ENCODE results near the gene TBX10. TPM values are rescaled to one million over a fixed set of nuclear protein-coding genes. Genes with fewer than 3 reads are reported as not detected.
"Not testable (repeated sequence)": the region's sequence is repeated elsewhere in the genome, so short reads cannot be mapped to it uniquely, and the experiment has no call there.

The TBX10 gene
- total RNA-seq, 1 experiment from 2014 or later = not detected

DNA sequence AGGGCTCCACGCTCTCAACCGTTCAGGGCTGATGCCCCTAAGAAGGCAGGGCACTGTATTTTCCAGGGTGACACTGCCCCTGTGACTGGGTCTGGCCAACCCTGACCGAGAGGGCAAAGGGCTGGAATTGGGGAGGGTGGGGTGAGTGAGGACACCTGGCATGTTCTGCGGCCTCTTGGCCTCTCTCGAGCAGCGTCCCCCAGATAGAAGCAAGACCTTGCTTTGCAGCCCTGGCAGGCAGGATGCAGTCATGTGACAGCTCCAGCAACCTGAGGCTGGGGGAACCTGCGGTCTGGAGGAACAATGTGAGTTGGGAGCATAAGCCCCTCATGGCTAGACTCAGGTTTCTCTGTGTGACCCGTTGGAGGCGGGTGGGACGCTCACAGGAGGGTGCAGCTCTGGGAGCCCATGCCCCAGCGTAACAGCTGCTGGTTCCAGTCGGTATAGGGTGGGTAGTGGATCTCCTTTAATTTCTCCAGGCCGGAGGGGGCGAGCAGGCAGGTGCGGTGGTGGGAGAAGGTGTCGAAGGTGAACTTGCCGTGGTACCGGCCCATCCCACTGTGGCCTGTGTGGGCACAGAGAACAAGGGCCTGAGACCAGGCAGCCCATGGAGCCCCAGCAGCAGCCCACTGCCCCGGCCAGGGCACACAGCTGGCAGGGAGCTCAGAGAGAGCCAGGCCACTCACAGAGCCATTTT is 23.4 kb upstream of the TBX10 start:
- ChIA-PET CTCF (no interaction called here), POLR2A (ENCODE audit: low non-redundant PET) (no interaction called here)
- Histone ChIP-seq H3K4me1 (ENCODE audit: insufficient read depth, low read length, poor library complexity, severe bottlenecking) (no peaks in the 10 kb centered on the region), H3K27ac (ENCODE audit: low read depth, low read length, poor library complexity, severe bottlenecking) (no peak overlapping the region), H3K27me3 (replicated peaks; ENCODE audit: insufficient read depth, low read depth, low read length, poor library complexity) (no peaks in the 10 kb centered on the region), H3K36me3 (ENCODE audit: insufficient read depth, low read length, poor library complexity, severe bottlenecking) (no peaks in the 10 kb centered on the region), H3K9me3 (ENCODE audit: low read depth, low read length, poor library complexity, severe bottlenecking) (no peaks in the 10 kb centered on the region), H3K4me3 (ENCODE audit: low read depth, low read length, poor library complexity, severe bottlenecking) (no peak overlapping the region)
- no peak for DNase-seq (ENCODE audit: low spot score)
- TF ChIP-seq, protein P1, sequence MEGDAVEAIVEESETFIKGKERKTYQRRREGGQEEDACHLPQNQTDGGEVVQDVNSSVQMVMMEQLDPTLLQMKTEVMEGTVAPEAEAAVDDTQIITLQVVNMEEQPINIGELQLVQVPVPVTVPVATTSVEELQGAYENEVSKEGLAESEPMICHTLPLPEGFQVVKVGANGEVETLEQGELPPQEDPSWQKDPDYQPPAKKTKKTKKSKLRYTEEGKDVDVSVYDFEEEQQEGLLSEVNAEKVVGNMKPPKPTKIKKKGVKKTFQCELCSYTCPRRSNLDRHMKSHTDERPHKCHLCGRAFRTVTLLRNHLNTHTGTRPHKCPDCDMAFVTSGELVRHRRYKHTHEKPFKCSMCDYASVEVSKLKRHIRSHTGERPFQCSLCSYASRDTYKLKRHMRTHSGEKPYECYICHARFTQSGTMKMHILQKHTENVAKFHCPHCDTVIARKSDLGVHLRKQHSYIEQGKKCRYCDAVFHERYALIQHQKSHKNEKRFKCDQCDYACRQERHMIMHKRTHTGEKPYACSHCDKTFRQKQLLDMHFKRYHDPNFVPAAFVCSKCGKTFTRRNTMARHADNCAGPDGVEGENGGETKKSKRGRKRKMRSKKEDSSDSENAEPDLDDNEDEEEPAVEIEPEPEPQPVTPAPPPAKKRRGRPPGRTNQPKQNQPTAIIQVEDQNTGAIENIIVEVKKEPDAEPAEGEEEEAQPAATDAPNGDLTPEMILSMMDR (conservative IDR thresholded peaks at IDR 0.05; ENCODE audit: low read depth, low read length) = no peak
- no TSS peak for BruUV-seq (replicated peaks)
- intact Hi-C loops (cut with micrococcal nuclease; ENCODE audit: unreplicated experiment) = no loop called here

GRCh38 chr11:67662142-67662834 is 22.7 kb upstream of the TBX10 start:
- TF ChIP-seq, protein P1 (conservative IDR thresholded peaks at IDR 0.05; ENCODE audit: low read depth, low read length) = no peak
- TF ChIP-seq EZH2 (IDR thresholded peaks at IDR 0.05; ENCODE audit: borderline replicate concordance, low read depth, low read length, poor library complexity, severe bottlenecking) = no peak

DNA sequence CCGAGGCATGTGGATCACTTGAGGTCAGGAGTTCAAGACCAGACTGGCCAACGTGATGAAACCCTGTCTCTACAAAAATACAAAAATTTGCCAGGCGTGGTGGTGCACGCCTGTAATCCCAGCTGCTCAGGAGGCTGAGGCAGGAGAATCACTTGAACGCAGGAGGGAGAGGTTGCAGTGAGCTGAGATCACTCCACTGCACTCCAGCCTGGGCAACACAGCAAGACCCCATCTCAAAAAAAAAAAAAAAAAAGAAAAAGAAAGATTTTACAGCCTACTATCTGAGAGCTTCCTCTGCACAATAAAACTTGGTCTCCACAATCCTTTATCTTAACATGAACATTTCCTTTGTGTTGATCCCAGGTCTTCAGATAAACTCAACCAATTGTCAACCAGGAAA is 21.2 kb upstream of the TBX10 start:
- intact Hi-C loops (cut with micrococcal nuclease; ENCODE audit: unreplicated experiment); H3K9me3 ChIP-seq (ENCODE audit: low read depth, low read length, poor library complexity, severe bottlenecking); H3K36me3 ChIP-seq (ENCODE audit: insufficient read depth, low read length, poor library complexity, severe bottlenecking); H3K27me3 ChIP-seq (replicated peaks; ENCODE audit: insufficient read depth, low read depth, low read length, poor library complexity); H3K4me3 ChIP-seq (ENCODE audit: low read depth, low read length, poor library complexity, severe bottlenecking); H3K27ac ChIP-seq (ENCODE audit: low read depth, low read length, poor library complexity, severe bottlenecking); DNase-seq (ENCODE audit: low spot score); BruUV-seq (replicated peaks); H3K4me1 ChIP-seq (ENCODE audit: insufficient read depth, low read length, poor library complexity, severe bottlenecking): not testable (repeated sequence)
- POLR2A ChIA-PET (ENCODE audit: low non-redundant PET) = interaction anchor here (0.6 kb wide), 1 partner anchor 112 kb away, joined by 4 read pairs; no protein-coding TSS in a partner anchor
- CTCF ChIA-PET = interaction anchor here (0.6 kb wide), 1 partner anchor 286 kb away, joined by 4 read pairs; no protein-coding TSS in a partner anchor

More at GRCh38 chr11:67662142-67662834, 22.7 kb upstream of the TBX10 start:
- Histone ChIP-seq H3K27ac (ENCODE audit: low read depth, low read length, poor library complexity, severe bottlenecking) (no peak overlapping the region), H3K4me3 (ENCODE audit: low read depth, low read length, poor library complexity, severe bottlenecking) (no peak overlapping the region), H3K36me3 (ENCODE audit: insufficient read depth, low read length, poor library complexity, severe bottlenecking) (no peaks in the 10 kb centered on the region), H3K9me3 (ENCODE audit: low read depth, low read length, poor library complexity, severe bottlenecking) (no peaks in the 10 kb centered on the region), H3K27me3 (replicated peaks; ENCODE audit: insufficient read depth, low read depth, low read length, poor library complexity) (no peaks in the 10 kb centered on the region), H3K4me1 (ENCODE audit: insufficient read depth, low read length, poor library complexity, severe bottlenecking) (no peaks in the 10 kb centered on the region)
- ChIA-PET POLR2A (ENCODE audit: low non-redundant PET) (no interaction called here), CTCF (no interaction called here)
- intact Hi-C loops (cut with micrococcal nuclease; ENCODE audit: unreplicated experiment) = no loop called here
- no TSS peak for BruUV-seq (replicated peaks)
- no peak for DNase-seq (ENCODE audit: low spot score)

DNA sequence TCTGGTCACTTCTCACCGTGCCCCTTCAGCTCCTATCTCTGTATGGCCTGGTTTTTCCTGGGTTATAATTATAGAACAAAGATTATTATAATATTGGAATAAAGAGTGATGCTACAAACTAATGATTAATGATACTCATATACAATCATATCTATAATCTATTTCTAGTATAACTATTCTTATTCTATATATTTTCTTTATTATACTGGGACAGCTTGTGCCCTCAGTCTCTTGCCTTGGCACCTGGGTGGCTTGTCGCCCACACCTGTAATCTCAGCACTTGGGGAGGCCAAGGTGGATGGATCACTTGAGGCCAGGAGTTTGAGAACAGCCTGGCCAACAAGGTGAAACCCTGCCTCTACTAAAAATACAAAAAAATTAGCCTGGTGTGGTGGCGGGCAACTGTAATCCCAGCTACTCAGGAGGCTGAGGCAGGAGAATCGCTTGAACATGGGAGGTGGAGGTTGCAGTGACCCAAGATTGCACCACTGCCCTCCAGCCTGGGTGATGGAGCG is 20.1 kb upstream of the TBX10 start:
- H3K4me3 ChIP-seq (ENCODE audit: low read depth, low read length, poor library complexity, severe bottlenecking); POLR2A ChIA-PET (ENCODE audit: low non-redundant PET); H3K36me3 ChIP-seq (ENCODE audit: insufficient read depth, low read length, poor library complexity, severe bottlenecking); H3K4me1 ChIP-seq (ENCODE audit: insufficient read depth, low read length, poor library complexity, severe bottlenecking); H3K27ac ChIP-seq (ENCODE audit: low read depth, low read length, poor library complexity, severe bottlenecking); DNase-seq (ENCODE audit: low spot score); intact Hi-C loops (cut with micrococcal nuclease; ENCODE audit: unreplicated experiment); BruUV-seq (replicated peaks); H3K27me3 ChIP-seq (replicated peaks; ENCODE audit: insufficient read depth, low read depth, low read length, poor library complexity): not testable (repeated sequence)
- H3K9me3 ChIP-seq (ENCODE audit: low read depth, low read length, poor library complexity, severe bottlenecking) = peaks cover 12% of the 10 kb centered on the region
- CTCF ChIA-PET = interaction anchor here (0.7 kb wide), 1 partner anchor 30 kb away, joined by 4 read pairs; the partner anchor contains the start of gene NUDT8

Data from A673 (cell line).